HG03432 (cell line): ENCODE data around the gene SPATA2L.
A peak's percentile ranks its signal among the peaks of the same experiment; 100 is the strongest.

Experiments used
- ATAC-seq: cut with Tn5 transposase; IDR thresholded peaks from one replicate; pipeline ENCODE4 v1.9.1; 2021; ENCODE audit warnings: mild to moderate bottlenecking, moderate library complexity; ENCODE audit not compliant: unreplicated experiment

The SPATA2L gene

GRCh38 chr16:89660146-89660545, 41.4 kb downstream of the SPATA2L start:
- ATAC-seq = no peak

- no peak for ATAC-seq
Measured at GRCh38 chr16:89658221-89658879, 43.2 kb downstream of the SPATA2L start.

GRCh38 chr16:89657442-89658220, 43.9 kb downstream of the SPATA2L start, which contains the start of the genes CHMP1A and SPATA33:
Gene CHMP1A (minus strand): TSS chr16:89657708. CDS start chr16:89657588, 120 bp downstream.
Gene SPATA33 (plus strand): TSS chr16:89657836. CDS start chr16:89657912, 76 bp downstream.
- peak; percentile 90 for ATAC-seq

GRCh38 chr16:89656435-89657121, 44.9 kb downstream of the SPATA2L start:
- no peak for ATAC-seq

GRCh38 chr16:89655062-89655643, 46.4 kb downstream of the SPATA2L start:
- no peak for ATAC-seq

- no peak for ATAC-seq
Measured at GRCh38 chr16:89653656-89654295, 47.7 kb downstream of the SPATA2L start.

GRCh38 chr16:89651584-89651983, 49.9 kb downstream of the SPATA2L start:
- no peak for ATAC-seq

- no peak for ATAC-seq
Measured at GRCh38 chr16:89646906-89647305, 54.6 kb downstream of the SPATA2L start.
